Stimulated activated CD8-positive, alpha-beta memory T cell treated with anti-CD3 and anti-CD28 coated beads, Interleukin-2, amount 100 ng/mL, for 48 hours (primary cell): ENCODE data around the gene SIRPG.
A peak's percentile ranks its signal among the peaks of the same experiment; 100 is the strongest.
"Not testable (repeated sequence)": the region's sequence is repeated elsewhere in the genome, so short reads cannot be mapped to it uniquely, and the experiment has no call there.

Source experiments
- DNase-seq, 2 donors: peaks; one replicate each; pipeline ENCODE4 v3.0.0-alpha.2; 2020; ENCODE audit warnings: low read depth in 2 of 2

SIRPG gene

GRCh38 chr20:1635291-1635979, 22.1 kb downstream of the SIRPG start:
- no peak for DNase-seq

- DNase-seq, result no peak
These were observed 24.0 kb downstream of the SIRPG start for GRCh38 chr20:1633535-1633934.

GRCh38 chr20:1632178-1632577, 25.4 kb downstream of the SIRPG start:
- peak in 1 of 2 donors; percentile 26 for DNase-seq

- no peak for DNase-seq
These were observed 26.0 kb downstream of the SIRPG start for GRCh38 chr20:1631309-1632151.

- no peak for DNase-seq
These were observed 27.4 kb downstream of the SIRPG start for GRCh38 chr20:1630186-1630585.

GRCh38 chr20:1629321-1629720, 28.3 kb downstream of the SIRPG start:
- DNase-seq, result no peak

- DNase-seq, result no peak
These were observed 29.0 kb downstream of the SIRPG start for GRCh38 chr20:1628621-1629020.

GRCh38 chr20:1627200-1627550, 30.4 kb downstream of the SIRPG start:
- DNase-seq, result no peak

GRCh38 chr20:1626528-1627199, 30.9 kb downstream of the SIRPG start:
- no peak for DNase-seq

GRCh38 chr20:1625083-1625690, 32.4 kb downstream of the SIRPG start:
- DNase-seq, result no peak

GRCh38 chr20:1623501-1624205, 33.9 kb downstream of the SIRPG start:
- no peak for DNase-seq

- no peak for DNase-seq
These were observed 35.1 kb downstream of the SIRPG start for GRCh38 chr20:1622450-1622849.

- DNase-seq, result no peak
These were observed 36.3 kb downstream of the SIRPG start for GRCh38 chr20:1621316-1621715.

- no peak for DNase-seq
These were observed 37.6 kb downstream of the SIRPG start, which contains the start of gene SIRPB1 for GRCh38 chr20:1619861-1620444. TSS of gene SIRPB1 (minus strand) at chr20:1620009. CDS start at chr20:1619944, 65 bp downstream.

GRCh38 chr20:1618954-1619540, 38.5 kb downstream of the SIRPG start:
- no peak for DNase-seq

- no peak for DNase-seq
These were observed 39.1 kb downstream of the SIRPG start for GRCh38 chr20:1618479-1618878.

- no peak for DNase-seq
These were observed 40.6 kb downstream of the SIRPG start for GRCh38 chr20:1616858-1617434.

- not testable (repeated sequence) for DNase-seq
These were observed 47.2 kb downstream of the SIRPG start for GRCh38 chr20:1610404-1610803.

- DNase-seq, result not testable (repeated sequence)
These were observed 48.8 kb downstream of the SIRPG start for GRCh38 chr20:1608678-1609347.

GRCh38 chr20:1600736-1601135, 56.8 kb downstream of the SIRPG start:
- no peak for DNase-seq
